PFSK-1 (cell line): ENCODE measurements around the gene OSBPL8.

Experiments used
- FOXP2 ChIP-seq: optimal IDR thresholded peaks from 2 replicates; pipeline ENCODE3; 2011; ENCODE audit warnings: borderline replicate concordance, control low read depth, inconsistent platforms; ENCODE audit not compliant: insufficient read depth; ENCODE audit errors: extremely low read length, extremely low read depth
- POLR2AphosphoS5 ChIP-seq: IDR thresholded peaks from 2 replicates; pipeline ENCODE4 v1.6.1; 2012; ENCODE audit warnings: low read depth, mild to moderate bottlenecking, control low read depth, low read length, moderate library complexity
- SIN3A ChIP-seq: IDR thresholded peaks from 2 replicates; pipeline ENCODE4 v1.6.1; 2012; ENCODE audit warnings: mild to moderate bottlenecking, low read length, moderate library complexity, borderline replicate concordance; ENCODE audit not compliant: insufficient read depth
- TAF1 ChIP-seq: IDR thresholded peaks from 2 replicates; pipeline ENCODE4 v1.6.1; 2012; ENCODE audit warnings: low read length, control low read depth, borderline replicate concordance; ENCODE audit not compliant: insufficient read depth
- TF ChIP-seq, protein P1 (sequence below), 2 experiments: IDR thresholded peaks; 2 replicates each; pipeline versions ENCODE4 v1.6.1 to v1.8.0; 2011 to 2012; ENCODE audit warnings: low read depth in 2 of 2, low read length in 2 of 2, control low read depth in 1 of 2, inconsistent platforms in 1 of 2, mild to moderate bottlenecking in 1 of 2, moderate library complexity in 1 of 2; ENCODE audit not compliant: insufficient read depth in 1 of 2

DNA sequence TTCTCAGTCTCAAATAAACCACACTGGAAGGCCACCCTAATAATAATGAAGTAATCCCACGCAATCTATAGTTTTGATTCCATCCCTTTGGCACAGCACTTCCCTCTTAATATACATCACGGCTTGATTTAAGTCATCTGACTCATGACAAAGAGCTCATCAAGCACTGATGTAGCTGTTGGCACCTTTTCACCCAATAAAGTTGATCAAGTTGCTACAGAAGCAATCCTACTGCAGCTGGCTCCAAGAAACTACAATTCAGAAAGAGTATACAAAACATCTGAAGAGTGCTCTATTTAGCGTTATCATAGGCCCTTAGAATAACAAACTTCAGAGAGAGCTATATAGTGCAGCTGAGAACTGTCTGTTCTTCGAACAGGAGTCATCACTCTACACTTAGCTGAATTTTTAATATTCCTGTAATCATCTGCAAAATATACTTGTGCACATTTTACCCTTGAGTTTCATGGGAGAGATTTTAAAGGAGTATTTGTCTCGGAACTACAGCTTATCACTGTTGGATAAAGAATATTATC lies 94.9 kb downstream of the OSBPL8 start:
- no peak for TF ChIP-seq POLR2AphosphoS5
- TF ChIP-seq SIN3A = no peak
- TF ChIP-seq FOXP2 = no peak
- TF ChIP-seq, protein P1, sequence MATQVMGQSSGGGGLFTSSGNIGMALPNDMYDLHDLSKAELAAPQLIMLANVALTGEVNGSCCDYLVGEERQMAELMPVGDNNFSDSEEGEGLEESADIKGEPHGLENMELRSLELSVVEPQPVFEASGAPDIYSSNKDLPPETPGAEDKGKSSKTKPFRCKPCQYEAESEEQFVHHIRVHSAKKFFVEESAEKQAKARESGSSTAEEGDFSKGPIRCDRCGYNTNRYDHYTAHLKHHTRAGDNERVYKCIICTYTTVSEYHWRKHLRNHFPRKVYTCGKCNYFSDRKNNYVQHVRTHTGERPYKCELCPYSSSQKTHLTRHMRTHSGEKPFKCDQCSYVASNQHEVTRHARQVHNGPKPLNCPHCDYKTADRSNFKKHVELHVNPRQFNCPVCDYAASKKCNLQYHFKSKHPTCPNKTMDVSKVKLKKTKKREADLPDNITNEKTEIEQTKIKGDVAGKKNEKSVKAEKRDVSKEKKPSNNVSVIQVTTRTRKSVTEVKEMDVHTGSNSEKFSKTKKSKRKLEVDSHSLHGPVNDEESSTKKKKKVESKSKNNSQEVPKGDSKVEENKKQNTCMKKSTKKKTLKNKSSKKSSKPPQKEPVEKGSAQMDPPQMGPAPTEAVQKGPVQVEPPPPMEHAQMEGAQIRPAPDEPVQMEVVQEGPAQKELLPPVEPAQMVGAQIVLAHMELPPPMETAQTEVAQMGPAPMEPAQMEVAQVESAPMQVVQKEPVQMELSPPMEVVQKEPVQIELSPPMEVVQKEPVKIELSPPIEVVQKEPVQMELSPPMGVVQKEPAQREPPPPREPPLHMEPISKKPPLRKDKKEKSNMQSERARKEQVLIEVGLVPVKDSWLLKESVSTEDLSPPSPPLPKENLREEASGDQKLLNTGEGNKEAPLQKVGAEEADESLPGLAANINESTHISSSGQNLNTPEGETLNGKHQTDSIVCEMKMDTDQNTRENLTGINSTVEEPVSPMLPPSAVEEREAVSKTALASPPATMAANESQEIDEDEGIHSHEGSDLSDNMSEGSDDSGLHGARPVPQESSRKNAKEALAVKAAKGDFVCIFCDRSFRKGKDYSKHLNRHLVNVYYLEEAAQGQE (IDR thresholded peaks at IDR 0.05; ENCODE audit: insufficient read depth in 1 of 2, low read depth in 2 of 2, low read length in 2 of 2) = no peak
- TF ChIP-seq TAF1 = no peak
